K562 (cell line): ENCODE measurements around the gene PPAN. TPM values are rescaled to one million over a fixed set of nuclear protein-coding genes. Genes with fewer than 3 reads are reported as not detected.

Experiments used
- ATF3 ChIP-seq, 2 experiments: fragments of 450-650 bp in 1 of 2; sonication (generic) in 1 of 2; formaldehyde crosslinking in 1 of 2; IDR thresholded peaks in 1 of 2; conservative IDR thresholded peaks in 1 of 2; 2 replicates each; pipeline versions ENCODE4 v1.6.1 to v1.8.1; 2016 to 2023; ENCODE audit warnings: mild to moderate bottlenecking in 2 of 2, moderate library complexity in 2 of 2, inconsistent platforms in 1 of 2, missing genetic modification reagents in 1 of 2
- FOXM1 ChIP-seq, 2 experiments: fragments of 450-650 bp in 1 of 2; sonication (generic) in 1 of 2; formaldehyde crosslinking in 1 of 2; IDR thresholded peaks; 2 replicates each; pipeline versions ENCODE4 v1.6.1 to v1.9.0; 2017 to 2022; ENCODE audit warnings: low read depth in 2 of 2, mild to moderate bottlenecking in 2 of 2, missing genetic modification reagents in 1 of 2, moderate library complexity in 1 of 2
- SMAD4 ChIP-seq: fragments of 250-450 bp; sonication (Bioruptor Pico); conservative IDR thresholded peaks from 2 replicates; pipeline ENCODE4 v1.8.0; 2021; ENCODE audit warnings: inconsistent platforms, mild to moderate bottlenecking, moderate library complexity
- ZMIZ1 ChIP-seq, 2 experiments: fragments of 150-350 bp in 1 of 2; IDR thresholded peaks; 2 replicates each; pipeline ENCODE4 v1.6.1; 2012 to 2016; ENCODE audit warnings: low read depth in 2 of 2, low read length in 2 of 2, mild to moderate bottlenecking in 1 of 2, moderate library complexity in 1 of 2
- polyA plus RNA-seq, 8 experiments: library from polyadenylated mRNA; depleted of rRNA in 4 of 8; stranded (reverse) in 5 of 8; unstranded in 3 of 8; fragments of >200 nt; fragmentation: Nextera tagmentation in 2 of 8; fragmentation: Illumina TruSeq in 1 of 8; extraction: Ambion mirVana in 2 of 8; extraction: Trizol in 1 of 8; gene quantifications; 2 replicates each; pipeline versions ENCODE4 v1.2.1 to v1.2.3, GENCODE V29; 2011 to 2014; ENCODE audit warnings: inconsistent platforms in 1 of 8, missing spikeins in 1 of 8
- total RNA-seq, 7 experiments: library from RNA; depleted of rRNA in 6 of 7; stranded (reverse); fragments of >200 nt in 6 of 7; fragmentation: Illumina TruSeq in 2 of 7; extraction: Trizol in 2 of 7; gene quantifications; 2 replicates each; pipeline versions ENCODE4 v1.2.1 to v1.2.3, GENCODE V29; 2011 to 2021; ENCODE audit warnings: low replicate concordance in 1 of 7

PPAN gene
- total and polyA plus RNA-seq, 9 of the 15 experiments (the other 6 are each of a cell fraction or from before 2014, with no cell fraction given), result 2.2 to 129 (median 59.1) TPM

GRCh38 chr19:10105509-10106099, 558 bp upstream of the PPAN start (continued):
- TF ChIP-seq ZMIZ1 (IDR thresholded peaks at IDR 0.05; ENCODE audit: low read depth in 2 of 2, low read length in 2 of 2), result no peak
- 0 out of 2 replicates have a peak, but pooled peaks have one; percentile 7 for TF ChIP-seq ATF3 (IDR thresholded peaks at IDR 0.05)
- no peak for TF ChIP-seq ATF3 (CRISPR knock-in tag; conservative IDR thresholded peaks at IDR 0.05)
- TF ChIP-seq FOXM1 (IDR thresholded peaks at IDR 0.05; ENCODE audit: low read depth), result no peak
- 0 out of 2 replicates have a peak, but pooled peaks have one; percentile 22 for TF ChIP-seq FOXM1 (CRISPR knock-in tag; IDR thresholded peaks at IDR 0.05; ENCODE audit: low read depth)
- TF ChIP-seq SMAD4 (CRISPR knock-in tag), result peak; percentile 37; the same call in 1 of the 2 replicates
- TF ChIP-seq, all 486 proteins: peak for 17
